PC-3 (cell line): ENCODE results near the gene TF. TPM values are rescaled to one million over a fixed set of nuclear protein-coding genes. Genes with fewer than 3 reads are reported as not detected.

Source experiments
- ATAC-seq: fragments of 200-7000 bp; cut with Tn5 transposase; 2 replicates; pipeline ENCODE4 v1.9.1; 2020; ENCODE audit warnings: mild to moderate bottlenecking, moderate library complexity
- BruUV-seq: library from RNA; stranded (reverse); fragments of 400-500 nt; replicated peaks from 2 replicates; lab custom pipeline; 2021; lab: Mats Ljungman, UMichigan
- CTCF ChIA-PET: fragments of 300-600 bp; sonication (Branson Sonifier 250); formaldehyde crosslinking; loops from one replicate; lab custom pipeline; 2022; ENCODE audit warnings: antibody characterized with exemption; lab: Charles Lee
- POLR2A ChIA-PET: fragments of 300-600 bp; sonication (Branson Sonifier 250); formaldehyde crosslinking; loops from one replicate; lab custom pipeline; 2022; ENCODE audit warnings: antibody characterized with exemption; ENCODE audit not compliant: unreplicated experiment; lab: Charles Lee
- DNase-seq: peaks from one replicate; pipeline ENCODE4 v3.0.0-alpha.2; 2015
- H2AFZ ChIP-seq: fragments of 300-600 bp; sonication (generic); 2 replicates; pipeline ENCODE4 v1.6.0; 2016; ENCODE audit warnings: antibody characterized with exemption, low read length
- H3F3A ChIP-seq: fragments of 300-600 bp; sonication (generic); one replicate; pipeline ENCODE4 v1.6.0; 2017; ENCODE audit warnings: antibody characterized with exemption, low read length, control low read depth, mild to moderate bottlenecking; ENCODE audit not compliant: unreplicated experiment
- H3K27ac ChIP-seq: fragments of 300-600 bp; sonication (generic); 2 replicates; pipeline ENCODE4 v1.5.1; 2016; ENCODE audit warnings: mild to moderate bottlenecking, low read length
- H3K27me3 ChIP-seq: fragments of 300-600 bp; sonication (generic); 2 replicates; pipeline ENCODE4 v1.6.1; 2016; ENCODE audit warnings: low read length, mixed read lengths
- H3K36me3 ChIP-seq: fragments of 300-600 bp; sonication (generic); 2 replicates; pipeline ENCODE4 v1.6.1; 2016; ENCODE audit warnings: low read depth, mixed run types, low read length, mixed read lengths
- H3K4me1 ChIP-seq: fragments of 300-600 bp; sonication (generic); 2 replicates; pipeline ENCODE4 v1.5.1; 2016; ENCODE audit warnings: low read length; ENCODE audit not compliant: insufficient read depth
- H3K4me2 ChIP-seq: fragments of 300-600 bp; sonication (generic); 2 replicates; pipeline ENCODE4 v1.6.0; 2016; ENCODE audit warnings: low read length
- H3K4me3 ChIP-seq: fragments of 300-600 bp; sonication (generic); 2 replicates; pipeline ENCODE4 v1.5.1; 2016; ENCODE audit warnings: mild to moderate bottlenecking, low read length, mixed read lengths
- H3K79me2 ChIP-seq: fragments of 300-600 bp; sonication (generic); 2 replicates; pipeline ENCODE4 v1.6.1; 2017; ENCODE audit warnings: low read length, mixed read lengths
- H3K9ac ChIP-seq: fragments of 300-600 bp; sonication (generic); 2 replicates; pipeline ENCODE4 v1.6.0; 2016; ENCODE audit warnings: mild to moderate bottlenecking, low read length
- H3K9me2 ChIP-seq: fragments of 300-600 bp; sonication (generic); replicated peaks from 2 replicates; pipeline ENCODE4 v1.6.1; 2016; ENCODE audit warnings: mixed run types, low read length, mixed read lengths
- H3K9me3 ChIP-seq: fragments of 300-600 bp; sonication (generic); 2 replicates; pipeline ENCODE4 v1.6.1; 2016; ENCODE audit warnings: low read length, mixed read lengths
- H4K20me1 ChIP-seq: fragments of 300-600 bp; sonication (generic); 2 replicates; pipeline ENCODE4 v1.6.1; 2016; ENCODE audit warnings: low read length, mixed read lengths
- CTCF ChIP-seq: fragments of 300-600 bp; sonication (generic); conservative IDR thresholded peaks from 2 replicates; pipeline ENCODE4 v1.5.1; 2017; ENCODE audit warnings: antibody characterized with exemption, low read depth, mild to moderate bottlenecking, low read length
- EZH2 ChIP-seq: fragments of 300-600 bp; sonication (generic); IDR thresholded peaks from one replicate; pipeline ENCODE4 v1.6.1; 2017; ENCODE audit warnings: antibody characterized with exemption, mild to moderate bottlenecking, low read length; ENCODE audit not compliant: unreplicated experiment
- EZH2phosphoT487 ChIP-seq: fragments of 300-600 bp; sonication (generic); IDR thresholded peaks from 2 replicates; pipeline ENCODE4 v1.6.1; 2018; ENCODE audit warnings: mild to moderate bottlenecking, antibody characterized with exemption, low read length, borderline replicate concordance
- intact Hi-C: fragments of 100-400 bp; cut with micrococcal nuclease; formaldehyde crosslinking; loops from 2 replicates; pipeline ENCODE4 v1.9.0; 2023
- total RNA-seq: library from RNA; depleted of rRNA; stranded (reverse); fragments of >200 nt; gene quantifications from 2 replicates; pipeline ENCODE4 v1.2.3, GENCODE V29; 2014

TF gene
- total RNA-seq, 1 experiment from 2014 or later = not detected

DNA sequence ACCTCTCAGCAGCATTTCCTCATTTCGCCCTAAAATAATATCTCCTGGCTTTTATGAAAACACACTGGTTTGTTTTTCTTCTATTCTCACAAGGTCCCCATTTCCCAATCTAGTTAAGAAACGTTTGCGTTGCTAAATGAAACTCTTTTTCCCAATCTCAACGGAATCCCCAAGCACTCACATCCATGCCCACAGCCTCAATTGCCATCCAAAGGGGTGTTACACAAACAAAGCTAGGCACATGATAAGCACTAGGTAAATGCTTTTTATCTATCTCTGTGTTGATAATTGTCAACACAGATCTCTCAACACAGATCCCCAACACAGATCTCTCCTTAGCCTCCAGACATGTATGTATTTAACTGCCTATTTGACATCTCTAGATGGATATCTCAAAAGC, 35.2 kb upstream of the TF start:
- Histone ChIP-seq H3K9me3 (no peaks in the 10 kb centered on the region), H3K27ac (no peak overlapping the region), H3K27me3 (peaks cover 46% of the 10 kb centered on the region), H3K9me2 (no peaks in the 10 kb centered on the region), H3K4me2 (no peak overlapping the region), H3K79me2 (no peaks in the 10 kb centered on the region), H3K36me3 (no peaks in the 10 kb centered on the region), H4K20me1 (no peaks in the 10 kb centered on the region), H3K4me3 (no peak overlapping the region), H2AFZ (no peak overlapping the region), H3F3A (no peaks in the 10 kb centered on the region), H3K9ac (no peak overlapping the region), H3K4me1 (no peaks in the 10 kb centered on the region)
- ATAC-seq = no peak
- POLR2A ChIA-PET = no interaction called here
- intact Hi-C loops = no loop called here
- CTCF ChIA-PET = no interaction called here
- BruUV-seq = no TSS peak
- TF ChIP-seq EZH2phosphoT487 = no peak
- no peak for TF ChIP-seq EZH2
- no peak for TF ChIP-seq CTCF
- no peak for DNase-seq

DNA sequence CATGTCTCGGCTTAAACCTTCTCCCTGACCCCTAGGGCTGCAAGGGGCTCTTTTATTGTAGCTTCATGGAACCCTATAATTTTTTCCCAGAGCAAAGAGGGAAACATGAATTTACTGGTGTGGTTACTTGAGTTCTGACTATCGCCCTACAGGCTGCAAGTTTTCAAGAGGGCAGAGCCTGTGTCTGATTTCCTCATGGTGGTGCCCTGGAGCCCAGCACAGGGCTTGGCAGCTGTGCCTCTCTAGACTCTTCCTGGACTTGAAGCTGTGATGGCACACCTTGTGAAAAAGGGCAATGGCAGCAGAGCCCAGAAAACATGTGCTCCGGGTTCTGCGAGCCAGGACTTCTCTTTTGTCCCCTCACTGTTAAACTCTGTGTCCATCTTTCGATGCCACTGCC, 34.2 kb upstream of the TF start:
- CTCF ChIA-PET = no interaction called here
- H3K4me2 ChIP-seq = no peak overlapping the region
- peaks cover 36% of the 10 kb centered on the region for H3K27me3 ChIP-seq
- no peak overlapping the region for H3K27ac ChIP-seq
- no TSS peak for BruUV-seq
- H3K9me3 ChIP-seq = no peaks in the 10 kb centered on the region
- no peaks in the 10 kb centered on the region for H4K20me1 ChIP-seq
- ATAC-seq = no peak
- H3K9me2 ChIP-seq = no peaks in the 10 kb centered on the region
- H3F3A ChIP-seq = no peaks in the 10 kb centered on the region
- POLR2A ChIA-PET = no interaction called here
- no peak for TF ChIP-seq CTCF
- TF ChIP-seq EZH2 = no peak
- TF ChIP-seq EZH2phosphoT487 = no peak
- no peak overlapping the region for H3K9ac ChIP-seq
- intact Hi-C loops = no loop called here
- no peak for DNase-seq
- H3K4me3 ChIP-seq = no peak overlapping the region
- no peaks in the 10 kb centered on the region for H3K79me2 ChIP-seq
- no peaks in the 10 kb centered on the region for H3K4me1 ChIP-seq
- H3K36me3 ChIP-seq = no peaks in the 10 kb centered on the region
- H2AFZ ChIP-seq = no peak overlapping the region

DNA sequence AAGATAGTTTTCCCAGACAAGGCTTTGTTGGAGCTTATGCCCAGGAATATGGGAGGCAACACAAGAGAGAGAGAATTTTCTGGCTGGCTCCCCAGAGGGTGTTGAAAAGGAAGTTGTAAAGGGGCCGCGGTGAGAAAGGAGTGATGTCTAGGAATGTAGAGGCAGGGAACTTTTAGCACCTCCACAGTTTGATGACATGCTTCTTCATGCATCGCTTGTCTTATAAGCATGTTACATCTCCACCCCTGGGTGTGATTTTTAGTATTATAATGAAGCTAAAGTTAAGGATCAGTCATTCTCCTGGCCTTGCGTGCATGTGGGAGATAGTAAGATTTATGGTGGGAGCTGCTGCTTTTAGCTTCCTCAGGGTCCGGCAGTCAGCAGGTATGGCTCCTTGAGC, 32.8 kb upstream of the TF start:
- no peak overlapping the region for H3K9ac ChIP-seq
- intact Hi-C loops = no loop called here
- H3K27me3 ChIP-seq = peaks cover 26% of the 10 kb centered on the region; the same call in 1 of the 2 replicates
- H3K9me2 ChIP-seq = no peaks in the 10 kb centered on the region
- DNase-seq (no peak), ATAC-seq (no peak)
- no peaks in the 10 kb centered on the region for H3K79me2 ChIP-seq
- ChIA-PET CTCF (no interaction called here), POLR2A (no interaction called here)
- no TSS peak for BruUV-seq
- no peak overlapping the region for H2AFZ ChIP-seq
- no peaks in the 10 kb centered on the region for H3K9me3 ChIP-seq
- H3K4me2 ChIP-seq = no peak overlapping the region
- H3K36me3 ChIP-seq = no peaks in the 10 kb centered on the region
- no peaks in the 10 kb centered on the region for H3F3A ChIP-seq
- H3K4me1 ChIP-seq = no peaks in the 10 kb centered on the region
- H4K20me1 ChIP-seq = no peaks in the 10 kb centered on the region
- no peak overlapping the region for H3K27ac ChIP-seq
- H3K4me3 ChIP-seq = no peak overlapping the region
- no peak for TF ChIP-seq EZH2
- no peak for TF ChIP-seq CTCF
- TF ChIP-seq EZH2phosphoT487 = no peak
